HUES48 (cell line): ENCODE data around the gene NDUFB8.

Experiments
- H3K27ac ChIP-seq: one replicate; pipeline ENCODE4 v1.7.0; 2013; ENCODE audit warnings: low read depth, low read length, inconsistent platforms
- H3K27me3 ChIP-seq: 2 replicates; pipeline ENCODE4 v1.6.1; 2013; ENCODE audit warnings: mild to moderate bottlenecking, low read length; ENCODE audit not compliant: control insufficient read depth, insufficient read depth
- H3K36me3 ChIP-seq: 2 replicates; pipeline ENCODE4 v1.6.1; 2013; ENCODE audit warnings: low read length; ENCODE audit not compliant: control insufficient read depth, insufficient read depth
- H3K4me1 ChIP-seq: 2 replicates; pipeline ENCODE4 v1.6.1; 2013; ENCODE audit warnings: mild to moderate bottlenecking, low read length; ENCODE audit not compliant: control insufficient read depth, insufficient read depth
- H3K4me3 ChIP-seq: 2 replicates; pipeline ENCODE4 v1.5.1; 2013; ENCODE audit warnings: mild to moderate bottlenecking, low read depth, low read length
- H3K9ac ChIP-seq: 2 replicates; pipeline ENCODE4 v1.6.1; 2013; ENCODE audit warnings: mild to moderate bottlenecking, low read depth, low read length, moderate library complexity
- H3K9me3 ChIP-seq: 2 replicates; pipeline ENCODE4 v1.6.1; 2013; ENCODE audit warnings: low read length; ENCODE audit not compliant: control insufficient read depth, insufficient read depth

NDUFB8 gene

DNA sequence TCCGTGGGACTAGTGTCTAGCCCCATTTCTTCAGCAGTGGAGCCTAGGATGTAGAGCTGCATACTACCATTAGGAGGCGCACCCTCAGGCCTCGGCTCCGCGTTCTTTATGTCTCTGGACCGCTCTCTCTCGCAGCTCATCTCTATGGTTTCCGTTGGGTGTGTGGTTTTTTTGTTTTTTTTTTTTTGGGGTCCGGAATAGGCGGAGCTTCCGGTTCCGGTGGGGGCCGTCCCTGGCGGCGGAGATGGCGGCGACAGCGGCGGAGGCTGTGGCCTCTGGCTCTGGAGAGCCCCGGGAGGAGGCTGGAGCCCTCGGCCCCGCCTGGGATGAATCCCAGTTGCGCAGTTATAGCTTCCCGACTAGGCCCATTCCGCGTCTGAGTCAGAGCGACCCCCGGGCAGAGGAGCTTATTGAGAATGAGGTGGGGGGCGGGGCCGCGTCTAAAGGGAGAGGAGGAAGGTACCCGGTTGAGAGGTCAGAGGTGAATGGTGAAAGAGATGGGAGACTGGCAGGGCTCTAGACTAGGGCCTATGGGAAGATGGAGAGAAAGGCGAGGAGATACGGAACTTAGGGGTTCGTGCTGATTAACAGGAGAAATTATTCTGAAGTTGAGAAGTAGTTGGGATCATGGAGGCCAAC is 6.2 kb upstream of the NDUFB8 start, which contains the start of gene HIF1AN:
Gene HIF1AN, plus strand, starts transcription at position 229 of the 639 bp plus-strand sequence. Its CDS starts 16 bp downstream, at position 245.
- Histone ChIP-seq H3K4me3 (peak within 1 kb of the TSS; percentile 80), H3K36me3 (peaks cover 36% of the 10 kb centered on the region), H3K27ac (no peak within 1 kb of the TSS), H3K27me3 (no peaks in the 10 kb centered on the region), H3K9me3 (no peaks in the 10 kb centered on the region), H3K4me1 (peaks cover 5% of the 10 kb centered on the region; the same call in 1 of the 2 replicates), H3K9ac (no peak within 1 kb of the TSS; the same call in 1 of the 2 replicates)

- Histone ChIP-seq H3K4me3 (peak overlapping the region; percentile 80; the same call in 1 of the 2 replicates), H3K9me3 (no peaks in the 10 kb centered on the region), H3K4me1 (peaks cover 7% of the 10 kb centered on the region), H3K36me3 (peaks cover 30% of the 10 kb centered on the region), H3K27me3 (no peaks in the 10 kb centered on the region), H3K27ac (no peak overlapping the region), H3K9ac (no peak overlapping the region)
Measured at GRCh38 chr10:100535338-100535714, 5.7 kb upstream of the NDUFB8 start.

- Histone ChIP-seq H3K4me1 (peaks cover 11% of the 10 kb centered on the region), H3K27ac (no peak overlapping the region), H3K9ac (no peak overlapping the region), H3K9me3 (no peaks in the 10 kb centered on the region), H3K27me3 (no peaks in the 10 kb centered on the region), H3K36me3 (peaks cover 24% of the 10 kb centered on the region), H3K4me3 (no peak overlapping the region)
Measured at GRCh38 chr10:100534726-100535125, 5.1 kb upstream of the NDUFB8 start.

GRCh38 chr10:100531761-100532160 is 2.1 kb upstream of the NDUFB8 start:
- Histone ChIP-seq H3K9ac (no peak overlapping the region), H3K27ac (no peak overlapping the region), H3K27me3 (no peaks in the 10 kb centered on the region), H3K4me1 (peaks cover 11% of the 10 kb centered on the region), H3K4me3 (no peak overlapping the region), H3K36me3 (peaks cover 15% of the 10 kb centered on the region), H3K9me3 (no peaks in the 10 kb centered on the region)

- peak overlapping the region; percentile 82 for H3K9ac ChIP-seq
- no peak overlapping the region for H3K27ac ChIP-seq
- no peaks in the 10 kb centered on the region for H3K27me3 ChIP-seq
- H3K4me3 ChIP-seq = peak overlapping the region; percentile 98
- peaks cover 42% of the 10 kb centered on the region for H3K36me3 ChIP-seq
- H3K4me1 ChIP-seq = peaks cover 6% of the 10 kb centered on the region
- H3K9me3 ChIP-seq = no peaks in the 10 kb centered on the region
Measured at GRCh38 chr10:100528921-100529474, 673 bp downstream of the NDUFB8 start.

GRCh38 chr10:100528123-100528886 is 1.4 kb downstream of the NDUFB8 start:
- Histone ChIP-seq H3K27ac (no peak overlapping the region), H3K9ac (no peak overlapping the region), H3K4me3 (peak overlapping the region; percentile 98), H3K9me3 (no peaks in the 10 kb centered on the region), H3K36me3 (peaks cover 49% of the 10 kb centered on the region), H3K27me3 (no peaks in the 10 kb centered on the region), H3K4me1 (peaks cover 6% of the 10 kb centered on the region)

DNA sequence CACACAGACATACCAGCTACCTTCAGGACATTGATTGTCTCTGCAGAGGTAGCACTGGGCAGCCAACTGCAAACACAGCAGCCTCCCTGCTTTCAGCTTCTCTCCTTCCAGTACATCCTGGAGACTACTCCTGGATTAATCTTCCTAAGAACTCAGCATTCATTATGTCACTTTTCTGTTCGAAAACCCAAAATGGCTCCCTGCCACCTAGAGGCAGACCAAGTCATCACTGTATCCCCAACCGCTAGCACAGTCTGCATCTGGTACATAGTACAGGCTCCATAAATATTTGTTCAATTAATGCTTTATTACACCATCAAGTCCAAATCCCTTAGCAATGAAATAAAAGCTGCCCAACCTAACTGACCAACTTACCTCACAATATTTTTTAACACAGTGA is 5.0 kb downstream of the NDUFB8 start:
- Histone ChIP-seq H3K36me3 (peaks cover 57% of the 10 kb centered on the region), H3K27me3 (peaks cover 14% of the 10 kb centered on the region), H3K4me3 (no peak overlapping the region), H3K9ac (no peak overlapping the region), H3K27ac (no peak overlapping the region), H3K4me1 (no peaks in the 10 kb centered on the region), H3K9me3 (no peaks in the 10 kb centered on the region)

DNA sequence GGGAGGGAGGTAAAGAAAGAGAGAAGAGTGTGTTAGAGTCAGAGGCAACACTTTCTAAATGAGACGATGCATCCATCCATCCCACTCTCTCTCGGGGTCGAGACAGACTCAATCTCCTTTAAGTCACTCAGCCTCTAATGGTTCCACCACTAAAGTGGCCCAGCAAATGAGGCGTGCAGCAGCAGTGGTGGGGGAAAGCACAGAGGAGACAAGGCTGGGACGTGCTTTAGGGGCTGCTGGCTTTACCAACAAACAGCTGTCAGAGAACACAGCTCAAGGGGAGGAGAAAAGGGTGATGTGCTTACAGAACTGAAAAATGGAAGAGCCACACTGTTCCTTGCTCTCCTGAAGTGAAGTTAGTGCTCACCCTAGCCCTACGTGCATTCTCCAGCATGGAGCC is 5.5 kb downstream of the NDUFB8 start:
- Histone ChIP-seq H3K36me3 (peaks cover 57% of the 10 kb centered on the region), H3K4me3 (no peak overlapping the region), H3K4me1 (no peaks in the 10 kb centered on the region), H3K9me3 (no peaks in the 10 kb centered on the region), H3K27me3 (peaks cover 19% of the 10 kb centered on the region), H3K27ac (no peak overlapping the region), H3K9ac (no peak overlapping the region)

- peaks cover 3% of the 10 kb centered on the region; the same call in 1 of the 2 replicates for H3K4me1 ChIP-seq
- H3K36me3 ChIP-seq = peaks cover 51% of the 10 kb centered on the region
- H3K27ac ChIP-seq = no peak overlapping the region
- H3K4me3 ChIP-seq = no peak overlapping the region
- no peaks in the 10 kb centered on the region for H3K9me3 ChIP-seq
- H3K9ac ChIP-seq = no peak overlapping the region
- peaks cover 30% of the 10 kb centered on the region for H3K27me3 ChIP-seq
Measured at GRCh38 chr10:100522945-100523344, 6.7 kb downstream of the NDUFB8 start.

DNA sequence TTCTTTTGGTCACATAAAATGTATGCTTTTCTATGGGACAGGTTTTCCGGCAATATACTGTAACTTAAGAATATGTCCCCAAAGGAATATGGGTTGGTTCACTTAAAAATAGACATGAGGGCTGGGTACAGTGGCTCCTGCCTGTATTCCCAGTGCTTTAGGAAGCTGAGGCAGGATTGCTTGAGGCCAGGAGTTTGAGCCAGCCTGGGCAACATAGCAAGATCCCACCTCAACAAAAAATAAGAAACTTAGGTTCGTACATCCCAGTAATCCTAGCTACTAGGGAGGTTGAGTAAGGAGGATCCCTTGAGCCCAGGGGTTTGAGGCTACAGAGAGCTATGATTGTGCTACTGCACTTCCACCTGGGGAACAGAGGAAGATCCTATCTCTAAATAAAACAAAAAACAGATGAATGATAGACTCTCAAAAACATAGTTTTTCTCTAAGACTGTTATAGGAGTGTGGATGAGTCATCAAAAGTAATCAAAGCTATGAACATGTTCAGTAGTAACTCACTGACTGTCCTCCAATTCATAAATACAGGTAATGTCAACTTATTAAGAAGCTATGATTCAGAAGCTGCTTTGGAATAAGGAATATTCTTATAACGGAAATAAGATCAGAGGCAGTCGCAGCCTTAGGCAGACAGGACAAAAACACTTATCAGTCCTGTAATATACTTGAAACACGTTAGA is 7.4 kb downstream of the NDUFB8 start:
- Histone ChIP-seq H3K27ac (no peak overlapping the region), H3K9ac (no peak overlapping the region), H3K9me3 (no peaks in the 10 kb centered on the region), H3K27me3 (peaks cover 34% of the 10 kb centered on the region), H3K4me1 (peaks cover 3% of the 10 kb centered on the region; the same call in 1 of the 2 replicates), H3K36me3 (peaks cover 47% of the 10 kb centered on the region), H3K4me3 (no peak overlapping the region)
